CMK (cell line): ENCODE data around the gene ZDHHC1.

ENCODE experiments used
- DNase-seq: peaks from one replicate; pipeline ENCODE4 v3.0.0-alpha.2; 2010; ENCODE audit warnings: low read depth

The ZDHHC1 gene

GRCh38 chr16:67409631-67410030, 6.6 kb downstream of the ZDHHC1 start:
- DNase-seq = no peak

GRCh38 chr16:67407788-67408452, 8.4 kb downstream of the ZDHHC1 start:
- DNase-seq = no peak

GRCh38 chr16:67407176-67407787, 9.0 kb downstream of the ZDHHC1 start:
- no peak for DNase-seq

- no peak for DNase-seq
Measured at GRCh38 chr16:67406111-67406971, 9.9 kb downstream of the ZDHHC1 start.

- no peak for DNase-seq
Measured at GRCh38 chr16:67405336-67405735, 10.9 kb downstream of the ZDHHC1 start.

GRCh38 chr16:67404740-67405226, 11.5 kb downstream of the ZDHHC1 start:
- DNase-seq = no peak

- DNase-seq = no peak
Measured at GRCh38 chr16:67403976-67404555, 12.2 kb downstream of the ZDHHC1 start.

- no peak for DNase-seq
Measured at GRCh38 chr16:67400901-67401300, 15.4 kb downstream of the ZDHHC1 start.

GRCh38 chr16:67399749-67400704, 16.2 kb downstream of the ZDHHC1 start:
- DNase-seq = no peak

- no peak for DNase-seq
Measured at GRCh38 chr16:67399218-67399733, 17.0 kb downstream of the ZDHHC1 start.

- no peak for DNase-seq
Measured at GRCh38 chr16:67398546-67399217, 17.6 kb downstream of the ZDHHC1 start.

GRCh38 chr16:67397812-67398545, 18.3 kb downstream of the ZDHHC1 start:
- DNase-seq = no peak

GRCh38 chr16:67397036-67397801, 19.1 kb downstream of the ZDHHC1 start:
- DNase-seq = no peak

GRCh38 chr16:67396159-67397035, 19.9 kb downstream of the ZDHHC1 start:
- DNase-seq = no peak

GRCh38 chr16:67395458-67396158, 20.7 kb downstream of the ZDHHC1 start:
- no peak for DNase-seq

GRCh38 chr16:67395105-67395457, 21.2 kb downstream of the ZDHHC1 start:
- DNase-seq = no peak
